ENCODE data around the gene BBS9. TPM values are rescaled to one million over a fixed set of nuclear protein-coding genes. Genes with fewer than 3 reads are reported as not detected.

Gene BBS9
- total RNA-seq, 1 experiment from 2014 or later = 26.4 TPM

DNA sequence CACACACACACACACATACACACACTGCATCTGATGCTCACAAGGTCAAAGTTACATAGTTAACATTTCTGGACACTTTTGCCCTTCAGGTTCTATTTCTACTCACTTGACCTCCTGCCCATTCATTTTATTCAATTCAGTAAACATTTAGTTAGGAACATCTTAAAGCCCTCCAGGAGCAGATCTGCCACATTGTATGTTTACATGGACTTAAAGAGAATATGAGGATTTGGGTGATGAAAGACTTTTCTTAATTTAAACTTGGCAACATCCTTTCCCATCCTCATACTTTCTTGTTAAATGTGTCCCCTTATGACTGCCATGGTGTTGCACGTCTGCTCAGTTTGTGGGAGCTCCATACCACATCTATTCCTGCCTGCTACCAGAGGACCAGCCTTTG is 453.2 kb downstream of the BBS9 start:
- Histone ChIP-seq H2AK5ac (ENCODE audit: insufficient read length, low read length) (no peak overlapping the region), H3K14ac (ENCODE audit: insufficient read depth, low read length) (no peak overlapping the region), H2BK20ac (ENCODE audit: low read depth, low read length, poor library complexity, severe bottlenecking) (no peak overlapping the region), H4K91ac (ENCODE audit: insufficient read length, low read depth, low read length) (no peak overlapping the region), H2BK15ac (ENCODE audit: low read depth, low read length) (no peak overlapping the region), H2BK12ac (ENCODE audit: insufficient read length, low read depth, low read length) (no peak overlapping the region), H3K56ac (ENCODE audit: insufficient read length, low read depth, low read length) (no peak overlapping the region), H2BK120ac (ENCODE audit: low read depth, low read length, poor library complexity, severe bottlenecking) (no peak overlapping the region), H3K4me1 (ENCODE audit: insufficient read depth, low read length) (no peaks in the 10 kb centered on the region), H3K23me2 (ENCODE audit: insufficient read length, low read depth, low read length, poor library complexity, severe bottlenecking) (no peaks in the 10 kb centered on the region), H3K23ac (ENCODE audit: insufficient read length, low read depth, low read length) (no peak overlapping the region), H4K20me1 (ENCODE audit: control insufficient read depth, insufficient read depth, insufficient read length) (no peaks in the 10 kb centered on the region), H3T11ph (ENCODE audit: low read length) (no peak overlapping the region), H3K18ac (ENCODE audit: insufficient read length, low read depth, low read length) (no peak overlapping the region), H4K5ac (ENCODE audit: insufficient read length, low read depth, low read length) (no peak overlapping the region), H3K27ac (ENCODE audit: insufficient read length, low read depth, low read length) (no peak overlapping the region), H3K9me3 (ENCODE audit: control insufficient read depth, low read depth, low read length) (no peaks in the 10 kb centered on the region), H4K8ac (replicated peaks; ENCODE audit: insufficient read length, low read depth, low read length) (no peak overlapping the region), H3K79me2 (ENCODE audit: insufficient read depth, low read length) (no peaks in the 10 kb centered on the region), H3K9ac (ENCODE audit: extremely low read depth, insufficient read length, low read length) (no peak overlapping the region), H3K4me2 (ENCODE audit: insufficient read depth, insufficient read length, low read length) (no peak overlapping the region), H3K79me1 (ENCODE audit: insufficient read depth, low read depth, low read length, poor library complexity, severe bottlenecking) (no peaks in the 10 kb centered on the region), H2BK5ac (ENCODE audit: insufficient read length, low read length) (no peak overlapping the region), H3K4ac (ENCODE audit: low read depth, low read length) (no peak overlapping the region), H2AFZ (ENCODE audit: low read length) (no peak overlapping the region), H3K27me3 (ENCODE audit: insufficient read depth, low read length) (no peaks in the 10 kb centered on the region)
- no CpG with 5 or more reads among the region's 1 CpG for WGBS (ENCODE audit: extremely low coverage, insufficient read length, low lambda C conversion rate)
- H3K27me3 Mint-ChIP-seq (ENCODE audit: low read depth) = no peaks in the 10 kb centered on the region
- DNase-seq = no peak
- H3K4me1 Mint-ChIP-seq = no peaks in the 10 kb centered on the region
- H3K9me3 Mint-ChIP-seq = peaks cover 0 to 3% of the 10 kb centered on the region in 2 experiments; a peak in 1 of 5 replicates
- H3K27ac Mint-ChIP-seq = no peak overlapping the region
- TF ChIP-seq, protein P1, sequence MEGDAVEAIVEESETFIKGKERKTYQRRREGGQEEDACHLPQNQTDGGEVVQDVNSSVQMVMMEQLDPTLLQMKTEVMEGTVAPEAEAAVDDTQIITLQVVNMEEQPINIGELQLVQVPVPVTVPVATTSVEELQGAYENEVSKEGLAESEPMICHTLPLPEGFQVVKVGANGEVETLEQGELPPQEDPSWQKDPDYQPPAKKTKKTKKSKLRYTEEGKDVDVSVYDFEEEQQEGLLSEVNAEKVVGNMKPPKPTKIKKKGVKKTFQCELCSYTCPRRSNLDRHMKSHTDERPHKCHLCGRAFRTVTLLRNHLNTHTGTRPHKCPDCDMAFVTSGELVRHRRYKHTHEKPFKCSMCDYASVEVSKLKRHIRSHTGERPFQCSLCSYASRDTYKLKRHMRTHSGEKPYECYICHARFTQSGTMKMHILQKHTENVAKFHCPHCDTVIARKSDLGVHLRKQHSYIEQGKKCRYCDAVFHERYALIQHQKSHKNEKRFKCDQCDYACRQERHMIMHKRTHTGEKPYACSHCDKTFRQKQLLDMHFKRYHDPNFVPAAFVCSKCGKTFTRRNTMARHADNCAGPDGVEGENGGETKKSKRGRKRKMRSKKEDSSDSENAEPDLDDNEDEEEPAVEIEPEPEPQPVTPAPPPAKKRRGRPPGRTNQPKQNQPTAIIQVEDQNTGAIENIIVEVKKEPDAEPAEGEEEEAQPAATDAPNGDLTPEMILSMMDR (conservative IDR thresholded peaks at IDR 0.05) = no peak
- H3K36me3 Mint-ChIP-seq (ENCODE audit: insufficient read depth in 1 of 3, low read depth in 3 of 3) = no peaks in the 10 kb centered on the region
- H3K4me3 Mint-ChIP-seq = no peak overlapping the region
